T-cell (primary cell): ENCODE measurements around the gene SCLY. TPM values are rescaled to one million over a fixed set of nuclear protein-coding genes. Genes with fewer than 3 reads are reported as not detected.
"Not testable (repeated sequence)": the region's sequence is repeated elsewhere in the genome, so short reads cannot be mapped to it uniquely, and the experiment has no call there.

Experiments used
- ATAC-seq, 4 experiments: fragments of 200-7000 bp in 3 of 4; fragments of 150-1000 bp in 1 of 4; cut with Tn5 transposase; replicated peaks in 1 of 4; 1 replicate in 3 of 4; 2 replicates in 1 of 4; pipeline ENCODE4 v1.10.0; 2021; ENCODE audit warnings: moderate library complexity in 3 of 4, mild to moderate bottlenecking in 2 of 4, moderate number of reproducible peaks in 1 of 4
- CTCF ChIA-PET, 2 donors: fragments of 300-600 bp; sonication (Branson Sonifier 250); formaldehyde crosslinking; loops; one replicate each; lab custom pipeline; 2022; ENCODE audit warnings: antibody characterized with exemption in 2 of 2; lab: Charles Lee
- POLR2A ChIA-PET, 2 donors: fragments of 300-600 bp; sonication (Branson Sonifier 250); formaldehyde crosslinking; loops; one replicate each; lab custom pipeline; 2022; ENCODE audit warnings: antibody characterized with exemption in 2 of 2; lab: Charles Lee
- DNase-seq, 35 experiments: peaks; one replicate each; pipeline versions ENCODE4 v3.0.0 to v3.0.0-alpha.2; 2013 to 2023
- H3K27ac ChIP-seq: one replicate; pipeline ENCODE4 v1.5.1; 2013; ENCODE audit warnings: low read length
- H3K27me3 ChIP-seq, 2 experiments: replicated peaks in 1 of 2; 1 replicate in 1 of 2; 2 replicates in 1 of 2; pipeline versions ENCODE4 v1.6.1 to v1.7.0; 2013; ENCODE audit warnings: low read length in 1 of 2, mixed read lengths in 1 of 2; ENCODE audit not compliant: control insufficient read depth in 2 of 2, insufficient read depth in 2 of 2; ENCODE audit errors: extremely low read depth in 1 of 2
- H3K36me3 ChIP-seq, 2 donors: 1 replicate in 1 of 2; 2 replicates in 1 of 2; pipeline versions ENCODE4 v1.6.1 to v1.7.0; 2013; ENCODE audit warnings: low read length in 1 of 2; ENCODE audit not compliant: control insufficient read depth in 2 of 2, insufficient read depth in 1 of 2; ENCODE audit errors: extremely low read depth in 1 of 2
- H3K4me1 ChIP-seq, 2 experiments: 1 replicate in 1 of 2; 2 replicates in 1 of 2; pipeline versions ENCODE4 v1.6.1 to v1.7.0; 2013; ENCODE audit warnings: low read length in 2 of 2, mixed read lengths in 1 of 2; ENCODE audit not compliant: insufficient read depth in 2 of 2, control insufficient read depth in 1 of 2; ENCODE audit errors: extremely low read depth in 1 of 2
- H3K4me3 ChIP-seq, 2 donors: 1 replicate in 1 of 2; 2 replicates in 1 of 2; pipeline versions ENCODE4 v1.5.1 to v1.7.0; 2013; ENCODE audit warnings: mild to moderate bottlenecking in 2 of 2, low read length in 1 of 2, moderate library complexity in 1 of 2; ENCODE audit not compliant: control insufficient read depth in 1 of 2; ENCODE audit errors: extremely low read depth in 1 of 2
- H3K9me3 ChIP-seq: 2 replicates; pipeline ENCODE4 v1.7.0; 2013
- H3K27ac Mint-ChIP-seq, 2 donors: one replicate each; pipeline ENCODE4 v1.8.0; 2020 to 2021; ENCODE audit warnings: mild to moderate bottlenecking in 2 of 2, mixed read lengths in 2 of 2
- H3K27me3 Mint-ChIP-seq, 2 donors: one replicate each; pipeline ENCODE4 v1.8.0; 2021 to 2022; ENCODE audit warnings: mixed read lengths in 2 of 2
- H3K36me3 Mint-ChIP-seq: one replicate; pipeline ENCODE4 v1.8.0; 2021; ENCODE audit warnings: mixed read lengths
- H3K4me1 Mint-ChIP-seq, 3 donors: one replicate each; pipeline ENCODE4 v1.8.0; 2020 to 2022; ENCODE audit warnings: mixed read lengths in 3 of 3, mild to moderate bottlenecking in 1 of 3
- H3K4me3 Mint-ChIP-seq, 3 donors: one replicate each; pipeline ENCODE4 v1.8.0; 2020 to 2022; ENCODE audit warnings: mild to moderate bottlenecking in 3 of 3, mixed read lengths in 3 of 3, moderate library complexity in 3 of 3
- H3K9me3 Mint-ChIP-seq, 3 donors: one replicate each; pipeline ENCODE4 v1.8.0; 2020 to 2022; ENCODE audit warnings: mixed read lengths in 3 of 3
- WGBS: methylation state at CpG from one replicate; pipeline ENCODE4 v1.1.5; 2013; ENCODE audit warnings: missing lambda C conversion rate; ENCODE audit not compliant: insufficient coverage; 5-methylcytosine and 5-hydroxymethylcytosine counted together
- total RNA-seq, 35 experiments: library from RNA in 6 of 35; stranded (reverse) in 6 of 35; fragments of 120-200 nt in 1 of 35; gene quantifications; one replicate each; pipeline versions ENCODE4 v1.2.1 to v1.2.4 and lab custom pipeline; 2013 to 2026

SCLY gene
- total RNA-seq, 5 donors from 2014 or later (not counting 1 experiment from before 2014, with no cell fraction given), result 19.2 to 30.0 (median 25.2) TPM

DNA sequence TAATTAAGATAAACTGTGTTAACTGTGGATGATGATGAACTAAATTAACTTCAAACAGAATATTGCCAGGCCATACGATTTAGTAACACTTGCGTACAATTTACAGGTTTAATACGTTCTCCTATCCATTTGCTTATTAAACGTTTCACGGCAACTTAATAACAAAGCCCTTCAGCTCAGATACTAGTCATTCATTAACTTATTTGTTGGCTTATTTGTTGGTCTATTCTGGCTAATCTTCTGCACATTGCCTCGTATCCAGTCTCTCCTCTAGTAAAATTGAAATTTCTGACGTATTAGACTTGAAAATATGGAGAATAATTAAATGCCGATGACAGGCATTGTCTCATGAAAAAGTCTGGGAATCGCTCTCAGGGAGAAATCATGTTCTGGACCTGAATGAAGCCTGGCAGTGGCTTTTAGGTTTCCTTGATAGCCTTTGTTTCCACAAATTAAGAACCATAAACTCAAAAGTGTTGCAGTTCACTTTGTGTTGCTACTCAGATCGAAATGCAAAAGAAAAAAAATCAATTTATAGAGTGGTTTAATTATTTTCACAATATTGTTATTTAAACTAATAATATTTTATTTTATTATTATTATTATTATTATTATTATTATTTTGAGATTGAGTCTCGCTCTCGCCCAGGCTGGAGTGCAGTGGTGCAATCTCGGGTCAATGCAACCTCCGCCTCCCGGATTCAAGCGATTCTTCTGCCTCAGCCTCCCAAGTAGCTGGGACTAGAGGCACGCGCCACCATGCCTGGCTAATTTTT lies 4.5 kb downstream of the SCLY start:
- no peaks in the 10 kb centered on the region for H3K27me3 ChIP-seq
- ATAC-seq, result no peak
- no peak for DNase-seq
- WGBS, result 83% methylated on average over 9 of the region's 18 CpGs
- CTCF ChIA-PET, result interaction anchor here in 1 of 2 donors (0.5 to 0.8 kb wide), 2 partner anchors 10 to 105 kb away, joined by 3 to 6 read pairs; no protein-coding TSS in a partner anchor
- Mint-ChIP-seq H3K4me1 (peaks cover 43 to 52% (median 51%) of the 10 kb centered on the region in 3 donors), H3K27ac (no peak overlapping the region), H3K4me3 (no peak overlapping the region), H3K9me3 (peaks cover 0 to 8% (median 6%) of the 10 kb centered on the region in 3 donors), H3K36me3 (peaks cover 37% of the 10 kb centered on the region), H3K27me3 (no peaks in the 10 kb centered on the region)
- H3K4me3 ChIP-seq, result no peak overlapping the region
- peaks cover 5 to 24% of the 10 kb centered on the region in 2 donors for H3K36me3 ChIP-seq
- POLR2A ChIA-PET, result no interaction called here
- H3K27ac ChIP-seq, result no peak overlapping the region
- H3K4me1 ChIP-seq, result peaks cover 19 to 40% of the 10 kb centered on the region in 2 experiments
- no peaks in the 10 kb centered on the region for H3K9me3 ChIP-seq

DNA sequence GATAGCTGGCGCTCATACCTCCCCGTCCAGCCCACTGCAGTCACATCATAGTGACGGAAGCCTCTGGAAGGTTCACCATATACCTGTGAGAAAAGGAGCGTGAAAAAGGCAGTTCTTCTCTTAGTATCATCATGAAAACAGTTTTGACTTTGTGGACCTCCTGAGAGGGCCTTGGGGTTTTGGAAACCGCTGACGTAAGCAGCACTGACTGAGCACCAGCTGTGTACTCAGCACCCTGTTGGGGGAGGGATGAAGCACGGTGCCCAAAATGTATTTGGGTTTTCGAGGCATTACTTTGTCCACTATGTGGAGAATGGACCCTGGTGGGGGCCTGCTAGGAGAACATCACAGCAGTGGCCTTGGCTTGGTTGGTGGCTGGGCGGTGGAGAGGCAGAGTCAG lies 5.4 kb downstream of the SCLY start:
- Mint-ChIP-seq H3K4me3 (no peak overlapping the region), H3K9me3 (peaks cover 0 to 8% (median 6%) of the 10 kb centered on the region in 3 donors), H3K27me3 (no peaks in the 10 kb centered on the region), H3K27ac (peak overlapping the region in 1 of 2 donors; percentile 31), H3K4me1 (peaks cover 39 to 54% (median 53%) of the 10 kb centered on the region in 3 donors), H3K36me3 (peaks cover 37% of the 10 kb centered on the region)
- peaks cover 5 to 26% of the 10 kb centered on the region in 2 donors for H3K36me3 ChIP-seq
- ChIA-PET CTCF (no interaction called here), POLR2A (no interaction called here)
- ATAC-seq (no peak), DNase-seq (no peak)
- H3K4me1 ChIP-seq, result peaks cover 19 to 46% of the 10 kb centered on the region in 2 experiments
- H3K27me3 ChIP-seq, result no peaks in the 10 kb centered on the region
- WGBS, result 84% methylated on average over 9 of the region's 9 CpGs
- no peaks in the 10 kb centered on the region for H3K9me3 ChIP-seq
- H3K4me3 ChIP-seq, result no peak overlapping the region
- no peak overlapping the region for H3K27ac ChIP-seq

DNA sequence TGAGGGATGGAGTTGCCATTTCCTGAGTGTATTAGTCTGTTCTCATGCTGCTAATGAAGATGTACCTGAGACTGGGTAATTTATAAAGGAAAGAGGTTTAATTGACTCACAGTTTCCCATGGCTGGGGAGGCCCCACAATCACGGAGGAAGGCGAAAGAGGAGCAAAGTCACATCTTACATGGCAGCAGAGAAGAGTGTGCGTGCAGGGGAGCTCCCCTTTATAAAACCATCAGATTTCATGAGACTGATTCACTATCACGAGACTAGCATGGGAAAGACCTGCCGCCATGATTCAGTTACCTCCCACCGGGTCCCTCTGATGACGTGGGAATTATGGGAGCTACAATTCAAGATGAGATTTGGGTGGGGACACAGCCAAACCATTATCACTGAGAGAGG lies 5.9 kb downstream of the SCLY start:
- H3K27ac ChIP-seq, DNase-seq, ATAC-seq, H3K4me3 Mint-ChIP-seq, H3K9me3 Mint-ChIP-seq, H3K9me3 ChIP-seq, H3K27me3 Mint-ChIP-seq, H3K27me3 ChIP-seq, CTCF ChIA-PET, POLR2A ChIA-PET, H3K4me3 ChIP-seq: not testable (repeated sequence)
- peak overlapping the region in 1 of 2 donors; percentile 31 for H3K27ac Mint-ChIP-seq
- H3K36me3 Mint-ChIP-seq, result peaks cover 37% of the 10 kb centered on the region
- WGBS, result no CpG with 5 or more reads among the region's 7 CpGs
- Histone ChIP-seq H3K4me1 (peaks cover 18 to 42% of the 10 kb centered on the region in 2 experiments), H3K36me3 (peaks cover 5 to 29% of the 10 kb centered on the region in 2 donors)
- peaks cover 34 to 50% (median 49%) of the 10 kb centered on the region in 3 donors for H3K4me1 Mint-ChIP-seq

DNA sequence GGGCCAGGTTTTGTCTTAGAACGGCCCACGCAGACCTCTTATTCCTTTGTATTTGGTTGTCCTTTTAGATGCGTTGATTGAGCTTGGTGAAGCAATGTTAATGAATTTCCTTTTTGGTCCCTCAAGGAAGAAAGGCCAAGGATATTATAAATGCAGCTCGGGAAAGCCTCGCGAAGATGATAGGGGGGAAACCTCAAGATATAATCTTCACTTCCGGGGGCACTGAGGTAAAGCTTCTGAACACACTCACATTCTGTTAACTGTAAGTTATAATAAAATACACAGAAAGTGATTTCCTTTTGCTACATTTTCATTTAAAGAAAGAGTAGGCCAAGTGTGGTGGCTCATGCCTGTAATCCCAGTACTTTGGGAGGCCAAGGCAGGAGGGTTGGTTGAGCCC lies 7.1 kb downstream of the SCLY start:
- no peak for ATAC-seq
- DNase-seq, result no peak
- H3K9me3 Mint-ChIP-seq, result peaks cover 0 to 8% (median 6%) of the 10 kb centered on the region in 3 donors
- ChIA-PET CTCF (no interaction called here), POLR2A (no interaction called here)
- Histone ChIP-seq H3K36me3 (peaks cover 5 to 35% of the 10 kb centered on the region in 2 donors), H3K27ac (no peak overlapping the region), H3K27me3 (no peaks in the 10 kb centered on the region), H3K4me3 (no peak overlapping the region), H3K9me3 (peaks cover 3% of the 10 kb centered on the region), H3K4me1 (peaks cover 15 to 33% of the 10 kb centered on the region in 2 experiments)
- peak overlapping the region; percentile 31 to 45 for H3K27ac Mint-ChIP-seq
- H3K4me3 Mint-ChIP-seq, result peak overlapping the region in 1 of 3 donors; percentile 21
- WGBS, result no CpG with 5 or more reads among the region's 7 CpGs
- peaks cover 47% of the 10 kb centered on the region for H3K36me3 Mint-ChIP-seq
- H3K4me1 Mint-ChIP-seq, result peaks cover 24 to 49% (median 46%) of the 10 kb centered on the region in 3 donors
- no peaks in the 10 kb centered on the region for H3K27me3 Mint-ChIP-seq

DNA sequence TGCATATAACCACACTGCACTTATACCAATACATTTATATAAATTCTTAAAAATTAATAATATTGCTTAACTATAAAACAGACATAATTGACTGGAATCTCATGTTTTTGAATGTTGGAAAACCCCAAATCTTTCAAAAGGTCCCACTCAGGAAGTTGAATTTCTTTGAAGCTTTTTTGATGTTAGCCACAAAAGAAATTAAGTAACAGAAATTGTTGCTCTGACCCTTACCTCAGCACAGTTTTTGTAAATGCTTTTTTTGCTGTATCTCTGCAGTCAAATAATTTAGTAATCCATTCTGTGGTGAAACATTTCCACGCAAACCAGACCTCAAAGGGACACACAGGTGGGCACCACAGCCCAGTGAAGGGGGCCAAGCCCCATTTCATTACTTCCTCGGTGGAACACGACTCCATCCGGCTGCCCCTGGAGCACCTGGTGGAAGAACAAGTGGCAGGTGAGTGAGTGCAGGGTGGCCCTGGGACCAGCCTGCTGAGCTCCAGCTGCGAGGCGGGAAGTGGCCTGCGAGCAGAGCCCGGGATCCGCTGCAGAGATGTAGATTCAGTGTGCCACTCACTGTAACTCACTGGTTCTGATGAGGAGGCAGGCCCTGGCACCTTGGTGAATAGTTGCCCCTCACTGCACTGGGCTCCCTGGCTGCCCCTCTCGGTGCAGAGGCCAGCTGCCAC lies 8.4 kb downstream of the SCLY start:
- no peak overlapping the region for H3K4me3 ChIP-seq
- peaks cover 22 to 45% (median 40%) of the 10 kb centered on the region in 3 donors for H3K4me1 Mint-ChIP-seq
- peak overlapping the region; percentile 59 to 68 (median 66) for H3K4me3 Mint-ChIP-seq
- H3K27ac ChIP-seq, result peak overlapping the region; percentile 55
- H3K9me3 ChIP-seq, result peaks cover 6% of the 10 kb centered on the region
- peaks cover 15 to 33% of the 10 kb centered on the region in 2 experiments for H3K4me1 ChIP-seq
- ATAC-seq (peak in 3 of 4 experiments; percentile 13 to 65 (median 50)), DNase-seq (peak in 2 of 35 experiments; percentile 15 to 45)
- POLR2A ChIA-PET, result no interaction called here
- peaks cover 5 to 35% of the 10 kb centered on the region in 2 donors for H3K36me3 ChIP-seq
- H3K27ac Mint-ChIP-seq, result peak overlapping the region; percentile 92 to 93
- WGBS, result 47% methylated on average over 6 of the region's 10 CpGs
- no peaks in the 10 kb centered on the region for H3K27me3 ChIP-seq
- no peaks in the 10 kb centered on the region for H3K27me3 Mint-ChIP-seq
- peaks cover 55% of the 10 kb centered on the region for H3K36me3 Mint-ChIP-seq
- CTCF ChIA-PET, result no interaction called here
- peaks cover 0 to 8% (median 6%) of the 10 kb centered on the region in 3 donors for H3K9me3 Mint-ChIP-seq

DNA sequence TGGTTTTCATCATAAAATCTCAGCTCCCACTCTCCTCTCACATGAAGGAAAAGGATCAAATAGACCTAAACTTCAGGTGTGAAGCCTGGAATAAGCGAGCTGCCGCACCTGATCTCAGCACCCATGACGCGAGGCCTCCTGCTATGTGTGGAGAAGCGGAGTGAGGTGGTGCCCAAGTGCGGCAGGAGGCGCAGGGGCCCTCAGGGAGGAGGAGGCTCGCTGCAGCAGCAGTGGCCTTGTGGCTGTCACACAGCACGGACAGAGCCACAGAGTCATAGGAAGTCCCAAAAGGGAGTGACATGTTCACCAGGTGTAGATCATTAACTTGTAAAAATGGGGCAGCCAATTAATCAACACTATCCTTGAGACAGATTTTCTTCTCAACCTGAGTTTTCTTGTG lies 9.1 kb downstream of the SCLY start:
- Histone ChIP-seq H3K27ac (peak overlapping the region; percentile 55), H3K9me3 (peaks cover 6% of the 10 kb centered on the region), H3K36me3 (peaks cover 5 to 35% of the 10 kb centered on the region in 2 donors), H3K27me3 (no peaks in the 10 kb centered on the region), H3K4me1 (peaks cover 15 to 33% of the 10 kb centered on the region in 2 experiments), H3K4me3 (no peak overlapping the region)
- DNase-seq, result no peak
- peaks cover 59% of the 10 kb centered on the region for H3K36me3 Mint-ChIP-seq
- POLR2A ChIA-PET, result no interaction called here
- H3K4me3 Mint-ChIP-seq, result peak overlapping the region in 1 of 3 donors; percentile 68
- H3K27ac Mint-ChIP-seq, result peak overlapping the region; percentile 92 to 93
- no peak for ATAC-seq
- no CpG with 5 or more reads among the region's 9 CpGs for WGBS
- H3K27me3 Mint-ChIP-seq, result no peaks in the 10 kb centered on the region
- H3K9me3 Mint-ChIP-seq, result peaks cover 0 to 8% (median 6%) of the 10 kb centered on the region in 3 donors
- CTCF ChIA-PET, result no interaction called here
- H3K4me1 Mint-ChIP-seq, result peaks cover 22 to 43% (median 41%) of the 10 kb centered on the region in 3 donors
